ENCODE measurements around the gene ADAM8. TPM values are rescaled to one million over a fixed set of nuclear protein-coding genes. Genes with fewer than 3 reads are reported as not detected.
"Not testable (repeated sequence)": the region's sequence is repeated elsewhere in the genome, so short reads cannot be mapped to it uniquely, and the experiment has no call there.

ADAM8 gene
- total RNA-seq, 6 donors from 2014 or later = 10.4 to 93.2 (median 32.9) TPM

- Histone ChIP-seq H3K4me3 (no peak overlapping the region), H3K27ac (no peak overlapping the region), H3K36me3 (no peaks in the 10 kb centered on the region), H3K27me3 (peaks cover 0 to 16% (median 10%) of the 10 kb centered on the region in 4 donors), H3K4me1 (peaks cover 8 to 14% (median 10%) of the 10 kb centered on the region in 4 donors), H3K9me3 (no peaks in the 10 kb centered on the region)
- WGBS, 2 donors = 79 to 80% methylated on average over 18 to 23 of the region's 23 CpGs
- DNase-seq (peak in 1 of 2 donors; percentile 76), ATAC-seq (ENCODE audit: low FRiP score in 2 of 2) (no peak)
- no peak for TF ChIP-seq POLR2AphosphoS5 (IDR thresholded peaks at IDR 0.05)
- no peak for TF ChIP-seq EP300 (IDR thresholded peaks at IDR 0.05)
- TF ChIP-seq, protein P1, sequence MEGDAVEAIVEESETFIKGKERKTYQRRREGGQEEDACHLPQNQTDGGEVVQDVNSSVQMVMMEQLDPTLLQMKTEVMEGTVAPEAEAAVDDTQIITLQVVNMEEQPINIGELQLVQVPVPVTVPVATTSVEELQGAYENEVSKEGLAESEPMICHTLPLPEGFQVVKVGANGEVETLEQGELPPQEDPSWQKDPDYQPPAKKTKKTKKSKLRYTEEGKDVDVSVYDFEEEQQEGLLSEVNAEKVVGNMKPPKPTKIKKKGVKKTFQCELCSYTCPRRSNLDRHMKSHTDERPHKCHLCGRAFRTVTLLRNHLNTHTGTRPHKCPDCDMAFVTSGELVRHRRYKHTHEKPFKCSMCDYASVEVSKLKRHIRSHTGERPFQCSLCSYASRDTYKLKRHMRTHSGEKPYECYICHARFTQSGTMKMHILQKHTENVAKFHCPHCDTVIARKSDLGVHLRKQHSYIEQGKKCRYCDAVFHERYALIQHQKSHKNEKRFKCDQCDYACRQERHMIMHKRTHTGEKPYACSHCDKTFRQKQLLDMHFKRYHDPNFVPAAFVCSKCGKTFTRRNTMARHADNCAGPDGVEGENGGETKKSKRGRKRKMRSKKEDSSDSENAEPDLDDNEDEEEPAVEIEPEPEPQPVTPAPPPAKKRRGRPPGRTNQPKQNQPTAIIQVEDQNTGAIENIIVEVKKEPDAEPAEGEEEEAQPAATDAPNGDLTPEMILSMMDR (IDR thresholded peaks at IDR 0.05) = no peak
- no peak for TF ChIP-seq POLR2A (IDR thresholded peaks at IDR 0.05)
Observed at GRCh38 chr10:133225707-133226191, 50.9 kb downstream of the ADAM8 start.

DNA sequence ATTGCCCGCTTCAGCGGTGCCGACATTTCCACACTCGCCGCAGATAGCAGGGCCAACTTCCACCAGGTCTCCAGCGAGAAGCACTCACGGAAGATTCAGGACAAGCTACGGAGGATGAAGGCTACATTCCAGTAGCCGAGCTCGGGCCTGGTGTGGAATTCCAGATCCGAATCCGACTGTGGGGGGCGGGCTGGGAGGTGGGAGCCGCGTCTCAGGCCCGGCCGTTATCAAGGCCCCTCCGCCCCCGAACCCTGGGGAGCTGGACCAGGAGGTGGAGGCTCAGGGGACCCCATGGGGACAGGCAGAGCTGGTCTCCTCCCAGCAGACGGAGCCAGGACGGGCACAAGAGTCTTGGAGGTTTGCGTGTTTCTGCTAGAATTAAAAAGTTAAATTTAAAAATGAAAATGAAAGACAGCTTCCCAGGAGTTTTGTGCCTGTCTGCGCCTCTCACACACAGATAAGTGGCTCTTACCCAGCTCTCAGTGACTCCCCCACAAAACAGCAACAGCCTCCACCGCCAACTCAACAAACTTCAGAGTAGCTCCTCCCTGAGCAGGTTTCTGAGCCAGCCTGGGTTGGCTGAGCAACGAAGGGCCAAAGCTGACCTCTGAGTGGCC, 51.8 kb downstream of the ADAM8 start:
- no peak overlapping the region for H3K27ac ChIP-seq
- H3K4me3 ChIP-seq = peak overlapping the region in 3 of 4 donors; percentile 9 to 33 (median 20)
- peaks cover 0 to 8% (median 7%) of the 10 kb centered on the region in 4 donors for H3K27me3 ChIP-seq
- H3K36me3 ChIP-seq = no peaks in the 10 kb centered on the region
- no peaks in the 10 kb centered on the region for H3K9me3 ChIP-seq
- TF ChIP-seq, protein P1 (IDR thresholded peaks at IDR 0.05) = no peak
- TF ChIP-seq POLR2A (IDR thresholded peaks at IDR 0.05) (no peak), POLR2AphosphoS5 (IDR thresholded peaks at IDR 0.05) (no peak), EP300 (IDR thresholded peaks at IDR 0.05) (no peak)
- H3K4me1 ChIP-seq = peaks cover 2 to 9% (median 5%) of the 10 kb centered on the region in 4 donors
- ATAC-seq (ENCODE audit: low FRiP score in 2 of 2) = peak; percentile 24 to 49
- WGBS, 2 donors = 63 to 70% methylated on average over 16 to 22 of the region's 25 CpGs
- peak; percentile 34 to 54 for DNase-seq

DNA sequence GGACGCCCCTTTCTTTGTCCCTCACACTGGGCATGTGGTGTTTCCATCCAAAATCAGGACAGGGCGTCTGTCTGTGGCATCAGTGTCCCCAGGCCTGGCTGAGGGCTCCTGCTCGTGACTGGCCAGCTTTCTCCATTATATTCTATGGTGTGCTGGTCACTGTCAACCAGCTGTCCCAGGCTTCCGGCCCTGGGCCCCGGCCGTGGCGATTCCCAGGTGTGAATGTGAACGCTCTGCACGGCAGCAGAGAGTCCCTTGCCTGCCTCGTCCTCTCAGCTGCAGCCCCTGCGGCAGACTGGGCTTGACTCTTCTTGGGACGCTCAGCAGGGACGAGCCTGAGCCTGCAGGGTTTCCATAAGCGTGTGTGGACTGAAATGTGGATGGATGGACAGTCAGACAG, 52.6 kb downstream of the ADAM8 start:
- WGBS, 2 donors = 78 to 84% methylated on average over 8 to 14 of the region's 14 CpGs
- Histone ChIP-seq H3K27ac (no peak overlapping the region), H3K4me1 (peaks cover 0 to 6% (median 4%) of the 10 kb centered on the region in 4 donors), H3K9me3 (no peaks in the 10 kb centered on the region), H3K36me3 (no peaks in the 10 kb centered on the region), H3K27me3 (peaks cover 0 to 4% (median under 1%) of the 10 kb centered on the region in 4 donors), H3K4me3 (no peak overlapping the region)
- ATAC-seq (ENCODE audit: low FRiP score in 2 of 2) = no peak
- TF ChIP-seq POLR2AphosphoS5 (IDR thresholded peaks at IDR 0.05) (no peak), EP300 (IDR thresholded peaks at IDR 0.05) (no peak), POLR2A (IDR thresholded peaks at IDR 0.05) (no peak)
- TF ChIP-seq, protein P1 (IDR thresholded peaks at IDR 0.05) = no peak
- peak in 1 of 2 donors; percentile 77 for DNase-seq

DNA sequence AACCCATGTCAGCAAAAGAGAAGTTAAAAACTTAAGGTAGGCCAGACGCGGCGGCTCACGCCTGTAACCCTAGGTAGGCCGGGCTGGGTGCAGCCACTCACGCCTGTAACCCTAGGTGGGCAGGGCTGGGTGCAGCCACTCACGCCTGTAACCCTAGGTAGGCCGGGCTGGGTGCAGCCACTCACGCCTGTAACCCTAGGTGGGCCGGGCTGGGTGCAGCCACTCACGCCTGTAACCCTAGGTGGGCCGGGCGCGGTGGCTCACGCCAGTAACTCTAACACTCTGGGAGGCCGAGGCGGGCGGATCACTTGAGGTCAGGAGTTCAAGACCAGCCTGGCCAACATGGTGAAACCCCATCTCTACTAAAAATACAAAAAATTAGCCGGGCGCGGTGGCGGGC, 54.9 kb downstream of the ADAM8 start:
- H3K27ac ChIP-seq; ATAC-seq (ENCODE audit: low FRiP score in 2 of 2); H3K36me3 ChIP-seq; H3K9me3 ChIP-seq; H3K27me3 ChIP-seq; H3K4me1 ChIP-seq; H3K4me3 ChIP-seq: not testable (repeated sequence)
- DNase-seq = peak in 1 of 2 donors; percentile 75
- WGBS, 2 donors = 90% methylated on average over 7 to 22 of the region's 22 CpGs

DNA sequence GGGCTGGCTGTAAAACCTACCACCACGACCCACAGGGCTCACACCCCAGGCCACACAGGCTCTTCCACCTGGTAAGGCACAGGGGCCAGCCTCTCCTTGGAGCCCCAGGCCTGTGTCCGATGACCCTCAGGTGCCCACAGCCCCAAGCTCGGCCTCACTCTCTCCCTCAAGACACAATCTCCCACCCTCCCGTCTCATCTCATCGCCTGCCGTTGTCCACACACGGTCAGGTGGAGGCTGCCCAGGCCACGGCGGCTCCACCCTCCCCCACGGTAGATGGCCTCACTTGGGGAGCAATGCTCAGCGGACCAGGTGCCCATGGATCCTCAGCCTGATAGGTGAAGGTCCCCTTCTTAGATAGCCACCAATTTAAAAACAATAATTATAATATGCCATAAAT, 55.3 kb downstream of the ADAM8 start:
- no peak overlapping the region for H3K4me3 ChIP-seq
- H3K36me3 ChIP-seq = no peaks in the 10 kb centered on the region
- H3K27me3 ChIP-seq = peaks cover 0 to 4% (median 0%) of the 10 kb centered on the region in 4 donors
- no peak for TF ChIP-seq EP300 (IDR thresholded peaks at IDR 0.05)
- TF ChIP-seq, protein P1 (IDR thresholded peaks at IDR 0.05) = no peak
- TF ChIP-seq POLR2A (IDR thresholded peaks at IDR 0.05) = no peak
- no peak for TF ChIP-seq POLR2AphosphoS5 (IDR thresholded peaks at IDR 0.05)
- WGBS, 2 donors = 94 to 95% methylated on average over 11 of the region's 11 CpGs
- peaks cover 0 to 6% (median 4%) of the 10 kb centered on the region in 4 donors for H3K4me1 ChIP-seq
- H3K9me3 ChIP-seq = no peaks in the 10 kb centered on the region
- ATAC-seq (ENCODE audit: low FRiP score in 2 of 2) (no peak), DNase-seq (peak in 1 of 2 donors; percentile 50)
- no peak overlapping the region for H3K27ac ChIP-seq
